GM18511 (cell line): ENCODE data around the gene PDP2.
A peak's percentile ranks its signal among the peaks of the same experiment; 100 is the strongest.
"Not testable (repeated sequence)": the region's sequence is repeated elsewhere in the genome, so short reads cannot be mapped to it uniquely, and the experiment has no call there.

Experiments used
- ATAC-seq: cut with Tn5 transposase; IDR thresholded peaks from one replicate; pipeline ENCODE4 v1.9.1; 2021; ENCODE audit warnings: mild to moderate bottlenecking, moderate library complexity; ENCODE audit not compliant: unreplicated experiment

The PDP2 gene

DNA sequence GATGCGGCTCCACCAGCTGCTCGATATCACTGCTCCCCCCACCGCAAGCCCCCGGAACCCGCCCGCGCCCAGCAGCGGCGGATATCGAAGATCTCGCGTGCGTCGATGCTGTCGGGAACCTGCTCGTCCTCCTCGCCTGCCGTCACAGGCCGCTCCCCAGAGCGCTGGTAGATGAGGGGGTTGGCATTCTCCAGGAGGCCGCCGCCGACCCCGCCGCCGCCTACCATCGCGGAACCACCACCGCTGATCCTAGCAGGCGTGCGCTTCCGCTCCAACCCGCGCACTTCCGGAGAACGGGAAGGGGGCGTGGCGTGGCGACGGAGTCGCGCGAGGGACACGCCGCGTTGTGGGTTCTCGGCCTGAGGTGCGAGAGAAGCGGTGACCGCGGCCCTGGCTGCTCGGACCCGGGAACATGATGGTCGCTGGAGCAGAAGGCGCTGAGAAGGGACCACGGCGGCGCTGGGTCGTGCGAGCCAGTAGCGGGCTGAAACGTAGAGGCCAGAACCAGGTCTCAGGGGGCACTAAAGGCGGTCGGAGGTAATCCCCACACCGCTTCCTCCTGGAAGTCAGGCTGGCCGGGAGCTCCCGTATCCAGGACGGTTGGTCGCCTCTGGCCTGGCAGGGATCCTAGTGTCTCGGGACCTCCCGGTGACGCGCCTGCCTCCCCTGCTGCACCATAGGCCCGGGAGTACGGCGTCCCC, 54.0 kb downstream of the PDP2 start, which contains the start of gene CIAO2B:
CIAO2B (minus strand) TSS at position 265 of the 701 bp plus-strand sequence; CDS start at position 227, 38 bp downstream.
- peak; percentile 77 for ATAC-seq

DNA sequence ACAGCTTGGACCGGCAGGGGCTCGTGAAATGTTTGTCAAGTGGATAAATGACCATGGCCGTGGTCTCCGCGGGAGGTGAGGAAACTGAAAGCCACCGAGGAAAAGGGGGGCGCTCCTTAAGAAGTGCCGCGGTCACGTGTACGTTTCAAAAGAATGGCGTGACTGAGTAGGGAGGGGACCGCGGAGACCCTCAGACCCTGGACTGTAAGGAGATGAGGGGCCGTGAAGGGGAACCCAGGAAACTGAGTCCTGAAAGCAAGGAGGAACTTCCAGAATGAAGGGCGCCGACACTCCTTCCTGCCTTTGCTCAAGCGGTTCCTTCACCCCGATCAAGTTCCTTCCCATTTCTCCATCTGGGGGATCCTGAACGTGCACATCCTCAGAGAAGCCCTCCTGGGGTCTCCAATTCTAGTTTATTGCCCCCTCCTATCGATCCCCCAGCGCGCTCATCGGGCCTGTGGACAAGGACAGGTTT, 54.6 kb downstream of the PDP2 start:
- ATAC-seq: not testable (repeated sequence)

- ATAC-seq: no peak
These were observed 55.1 kb downstream of the PDP2 start, which contains the start of gene CES2 for GRCh38 chr16:66935314-66936011. CES2 (plus strand) TSS chr16:66935516; CDS start chr16:66935636, 120 bp downstream.

DNA sequence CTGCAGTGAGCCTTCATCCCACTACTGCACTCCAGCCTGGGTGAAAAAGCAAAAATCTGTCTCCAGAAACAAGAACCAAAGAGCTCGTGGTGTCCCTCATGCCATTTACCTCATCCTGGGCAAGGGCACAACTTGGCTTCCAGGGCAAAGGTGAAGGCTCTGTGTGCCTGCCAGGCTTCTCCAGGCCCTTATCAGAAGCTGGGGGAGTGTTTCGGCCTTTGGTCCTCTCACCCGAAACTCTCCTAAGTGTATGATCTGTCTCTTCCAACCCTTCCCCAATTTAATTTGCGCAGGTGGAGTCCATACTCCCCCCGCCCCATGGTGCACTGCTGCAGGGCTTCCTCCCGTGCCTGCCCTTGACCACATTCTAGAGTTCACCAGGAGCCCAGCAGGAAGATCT, 56.1 kb downstream of the PDP2 start:
- no peak for ATAC-seq

DNA sequence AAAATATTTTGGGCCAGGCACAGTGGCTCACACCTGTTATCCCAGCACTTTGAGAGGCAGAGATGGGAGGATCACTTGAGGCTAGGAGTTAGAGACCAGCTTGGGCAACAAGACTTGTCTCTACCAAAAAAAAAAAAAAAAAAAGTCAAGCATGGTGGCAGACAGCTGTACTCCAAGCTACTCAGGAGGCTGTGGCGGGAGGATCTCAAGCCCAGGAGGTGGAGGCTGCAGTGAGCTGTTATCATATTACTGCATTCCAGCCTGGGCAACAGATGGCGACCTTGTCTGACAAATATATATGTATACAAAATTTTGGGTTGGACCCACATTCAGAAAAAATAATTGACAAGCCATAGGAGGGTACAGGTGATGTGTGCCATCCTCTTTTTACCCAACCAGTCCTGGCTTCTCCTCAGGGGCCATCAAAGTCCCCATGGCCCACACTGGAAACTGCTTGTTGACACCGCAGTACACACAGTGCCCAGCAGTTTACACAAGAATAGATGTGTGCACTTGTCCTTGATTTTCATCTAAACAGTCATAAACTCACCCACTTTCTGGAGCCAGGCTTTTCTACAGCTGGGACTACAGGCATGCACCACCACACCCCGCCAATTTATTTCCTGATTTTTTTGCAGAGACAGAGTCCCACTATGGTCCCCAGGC, 56.7 kb downstream of the PDP2 start:
- no peak for ATAC-seq

- ATAC-seq: no peak
These were observed 57.5 kb downstream of the PDP2 start for GRCh38 chr16:66937725-66938337.

GRCh38 chr16:66939366-66939765, 59.1 kb downstream of the PDP2 start:
- no peak for ATAC-seq

GRCh38 chr16:66940236-66940635, 59.9 kb downstream of the PDP2 start:
- ATAC-seq: no peak
